Activated CD4-positive, alpha-beta T cell treated with anti-CD3 and anti-CD28 coated beads, Interleukin-2, amount 10 ng/mL, durations not matched to agents 24 days and 14 days (primary cell): ENCODE results near the gene METTL2B. TPM values are rescaled to one million over a fixed set of nuclear protein-coding genes. Genes with fewer than 3 reads are reported as not detected.
"Not testable (repeated sequence)": the region's sequence is repeated elsewhere in the genome, so short reads cannot be mapped to it uniquely, and the experiment has no call there.

Source experiments
- DNase-seq: peaks from one replicate; pipeline ENCODE4 v3.0.0; 2022
- H3K27ac Mint-ChIP-seq: one replicate; pipeline ENCODE4 v1.8.0; 2022; ENCODE audit warnings: mild to moderate bottlenecking, mixed read lengths
- H3K27me3 Mint-ChIP-seq: one replicate; pipeline ENCODE4 v1.8.0; 2022; ENCODE audit warnings: mixed read lengths
- H3K36me3 Mint-ChIP-seq: one replicate; pipeline ENCODE4 v1.8.0; 2022; ENCODE audit warnings: low read depth, mild to moderate bottlenecking, mixed read lengths
- H3K4me1 Mint-ChIP-seq: one replicate; pipeline ENCODE4 v1.8.0; 2021; ENCODE audit warnings: mixed read lengths
- H3K4me3 Mint-ChIP-seq: one replicate; pipeline ENCODE4 v1.8.0; 2022; ENCODE audit warnings: mild to moderate bottlenecking, moderate library complexity, mixed read lengths
- H3K9me3 Mint-ChIP-seq: one replicate; pipeline ENCODE4 v1.8.0; 2021; ENCODE audit warnings: mixed read lengths
- intact Hi-C: fragments of 100-400 bp; cut with micrococcal nuclease; formaldehyde crosslinking; loops from one replicate; pipeline ENCODE4 v1.15.1; 2023
- total RNA-seq: library from RNA; stranded (reverse); gene quantifications from 2 replicates; pipeline ENCODE4 v1.2.3, GENCODE V29; 2022

METTL2B gene
- total RNA-seq, 1 donor from 2014 or later = 61.1 TPM

DNA sequence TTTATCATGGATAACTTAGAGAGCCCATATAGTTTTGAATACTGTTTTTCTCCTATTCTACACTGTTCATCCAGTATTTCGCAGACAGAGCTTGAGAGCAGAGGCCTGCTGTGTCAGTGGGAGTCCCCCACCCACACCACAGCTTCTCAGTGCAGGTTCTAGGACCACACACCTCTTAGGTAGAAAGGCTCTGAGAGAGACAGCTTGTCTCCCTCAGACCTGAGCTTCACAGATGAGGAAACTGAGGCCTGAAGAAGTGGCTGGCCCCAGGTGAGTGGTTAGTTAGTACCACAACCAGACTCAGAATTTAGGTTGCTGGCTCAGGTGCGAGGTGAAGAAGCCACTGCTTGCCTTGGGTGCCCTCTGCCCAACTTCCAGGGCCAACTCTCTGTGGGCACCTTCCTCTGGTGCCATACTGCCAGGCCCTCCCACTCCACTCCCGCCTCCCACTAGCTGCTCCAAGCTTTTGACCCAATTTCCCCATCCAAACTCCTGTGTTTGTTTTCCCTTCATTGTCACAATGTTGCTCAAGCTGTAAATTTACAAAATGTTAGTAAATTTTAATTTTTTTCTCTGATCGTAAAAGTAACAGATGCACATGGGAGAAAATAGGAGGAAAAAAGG lies 28.5 kb upstream of the METTL2B start:
- Mint-ChIP-seq H3K27me3 (peaks cover 6% of the 10 kb centered on the region), H3K9me3 (peaks cover 3% of the 10 kb centered on the region), H3K4me3 (no peak overlapping the region), H3K27ac (peak overlapping the region; percentile 19), H3K36me3 (no peaks in the 10 kb centered on the region), H3K4me1 (peaks cover 49% of the 10 kb centered on the region)
- DNase-seq = no peak
- intact Hi-C loops = no loop called here

DNA sequence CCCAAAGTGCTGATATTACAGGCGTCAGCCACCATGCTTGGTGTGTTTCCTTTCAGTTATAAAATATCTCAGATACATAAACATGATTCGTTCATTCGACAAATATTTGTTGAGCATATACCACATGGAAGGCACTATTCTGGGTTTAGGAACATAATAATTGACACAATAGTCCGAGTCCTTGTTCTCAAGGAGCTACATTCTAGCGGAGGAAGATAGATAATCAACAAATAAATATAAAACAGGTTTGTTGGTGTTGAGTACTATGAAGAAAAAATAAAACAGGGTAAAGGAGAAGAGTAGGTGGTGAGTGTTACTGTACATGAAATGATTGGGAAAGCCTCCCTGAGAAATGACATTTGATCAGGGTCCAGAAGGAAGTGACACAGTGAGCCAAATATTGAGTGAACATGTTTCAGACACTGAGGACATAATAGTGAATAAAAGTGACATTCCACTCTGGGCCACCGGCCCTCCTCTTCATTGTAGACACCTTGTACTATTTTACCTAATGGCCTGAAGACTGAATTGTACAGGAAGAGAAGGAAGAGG lies 27.7 kb upstream of the METTL2B start:
- peaks cover 6% of the 10 kb centered on the region for H3K27me3 Mint-ChIP-seq
- H3K9me3 Mint-ChIP-seq = peaks cover 3% of the 10 kb centered on the region
- intact Hi-C loops = no loop called here
- DNase-seq = no peak
- H3K4me1 Mint-ChIP-seq = peaks cover 49% of the 10 kb centered on the region
- H3K4me3 Mint-ChIP-seq = no peak overlapping the region
- no peaks in the 10 kb centered on the region for H3K36me3 Mint-ChIP-seq
- peak overlapping the region; percentile 68 for H3K27ac Mint-ChIP-seq

DNA sequence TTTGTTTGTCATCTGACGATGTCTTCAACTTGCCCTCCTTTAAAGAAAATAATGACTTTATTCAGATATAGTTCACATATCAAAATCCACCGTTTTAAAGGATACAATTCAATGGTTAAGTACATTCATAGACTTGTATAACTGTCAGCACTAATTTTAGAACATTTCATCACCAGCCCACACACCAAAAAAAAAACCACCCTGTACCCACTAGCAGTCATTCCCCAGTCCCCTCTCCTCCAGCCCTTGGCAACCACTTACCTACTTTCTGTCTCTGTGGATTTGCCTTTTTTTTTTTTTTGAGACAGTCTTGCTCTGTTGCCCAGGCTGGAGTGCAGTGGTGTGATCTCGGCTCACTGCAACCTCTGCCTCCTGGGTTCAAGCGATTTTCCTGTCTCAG lies 26.1 kb upstream of the METTL2B start:
- intact Hi-C loops = loop anchor here (1.0 to 10.0 kb wide), 2 partner anchors 9 to 796 kb away; partner anchors contain the start of gene SND1
- peaks cover 6% of the 10 kb centered on the region for H3K27me3 Mint-ChIP-seq
- peaks cover 3% of the 10 kb centered on the region for H3K9me3 Mint-ChIP-seq
- H3K4me3 Mint-ChIP-seq = peak overlapping the region; percentile 40
- peaks cover 2% of the 10 kb centered on the region for H3K36me3 Mint-ChIP-seq
- H3K27ac Mint-ChIP-seq = peak overlapping the region; percentile 84
- peaks cover 50% of the 10 kb centered on the region for H3K4me1 Mint-ChIP-seq
- DNase-seq = no peak

DNA sequence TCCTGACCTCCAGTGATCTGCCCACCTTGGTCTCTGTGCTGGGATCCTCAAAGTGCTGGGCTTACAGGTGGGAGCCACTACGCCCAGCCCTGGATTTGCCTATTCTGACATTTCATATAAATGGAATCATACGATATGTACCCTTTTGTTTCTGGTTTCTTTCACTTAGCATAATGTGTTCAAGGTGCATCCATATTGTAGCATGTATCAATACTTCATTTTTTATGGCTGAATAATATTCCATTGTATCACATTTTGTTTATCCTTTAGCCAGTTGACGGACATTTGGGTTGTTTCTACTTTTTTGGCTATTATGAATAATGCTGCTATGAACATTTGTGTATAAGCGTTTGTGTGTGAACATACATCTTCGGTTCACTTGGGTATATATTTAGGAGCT lies 25.6 kb upstream of the METTL2B start:
- DNase-seq = no peak
- H3K27me3 Mint-ChIP-seq = peaks cover 6% of the 10 kb centered on the region
- peaks cover 3% of the 10 kb centered on the region for H3K9me3 Mint-ChIP-seq
- H3K4me3 Mint-ChIP-seq = peak overlapping the region; percentile 40
- intact Hi-C loops = loop anchor here (1.0 to 10.0 kb wide), 2 partner anchors 8 to 796 kb away; partner anchors contain the start of gene SND1
- H3K36me3 Mint-ChIP-seq = peaks cover 3% of the 10 kb centered on the region
- peak overlapping the region; percentile 84 for H3K27ac Mint-ChIP-seq
- H3K4me1 Mint-ChIP-seq = peaks cover 52% of the 10 kb centered on the region

DNA sequence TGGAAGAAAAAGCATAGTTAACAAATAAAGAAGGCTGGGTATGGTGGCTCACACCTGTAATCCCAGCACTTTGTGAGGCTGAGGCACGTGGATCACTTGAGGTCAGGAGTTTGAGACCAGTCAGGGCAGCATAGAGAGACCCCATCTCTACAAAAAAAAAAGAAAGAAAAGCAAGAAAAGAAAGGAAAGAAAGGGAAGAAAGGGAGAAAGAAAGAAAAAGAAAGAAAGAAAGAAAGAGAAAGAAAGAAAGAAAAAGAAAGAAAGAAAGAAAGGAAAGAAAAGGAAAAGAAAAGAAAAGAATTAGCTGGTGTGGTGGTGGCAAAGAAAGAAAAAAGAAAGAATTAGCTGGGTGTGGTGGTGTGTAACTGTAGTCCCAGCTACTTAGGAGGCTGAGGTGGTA lies 24.0 kb upstream of the METTL2B start:
- Mint-ChIP-seq H3K27me3 (peaks cover 6% of the 10 kb centered on the region), H3K27ac (peak overlapping the region; percentile 84), H3K4me1 (peaks cover 55% of the 10 kb centered on the region), H3K36me3 (peaks cover 18% of the 10 kb centered on the region), H3K9me3 (peaks cover 3% of the 10 kb centered on the region), H3K4me3 (peak overlapping the region; percentile 43)
- no peak for DNase-seq
- intact Hi-C loops = loop anchor here (10.0 kb wide), 1 partner anchor 798 kb away; the partner anchor contains the start of gene SND1

DNA sequence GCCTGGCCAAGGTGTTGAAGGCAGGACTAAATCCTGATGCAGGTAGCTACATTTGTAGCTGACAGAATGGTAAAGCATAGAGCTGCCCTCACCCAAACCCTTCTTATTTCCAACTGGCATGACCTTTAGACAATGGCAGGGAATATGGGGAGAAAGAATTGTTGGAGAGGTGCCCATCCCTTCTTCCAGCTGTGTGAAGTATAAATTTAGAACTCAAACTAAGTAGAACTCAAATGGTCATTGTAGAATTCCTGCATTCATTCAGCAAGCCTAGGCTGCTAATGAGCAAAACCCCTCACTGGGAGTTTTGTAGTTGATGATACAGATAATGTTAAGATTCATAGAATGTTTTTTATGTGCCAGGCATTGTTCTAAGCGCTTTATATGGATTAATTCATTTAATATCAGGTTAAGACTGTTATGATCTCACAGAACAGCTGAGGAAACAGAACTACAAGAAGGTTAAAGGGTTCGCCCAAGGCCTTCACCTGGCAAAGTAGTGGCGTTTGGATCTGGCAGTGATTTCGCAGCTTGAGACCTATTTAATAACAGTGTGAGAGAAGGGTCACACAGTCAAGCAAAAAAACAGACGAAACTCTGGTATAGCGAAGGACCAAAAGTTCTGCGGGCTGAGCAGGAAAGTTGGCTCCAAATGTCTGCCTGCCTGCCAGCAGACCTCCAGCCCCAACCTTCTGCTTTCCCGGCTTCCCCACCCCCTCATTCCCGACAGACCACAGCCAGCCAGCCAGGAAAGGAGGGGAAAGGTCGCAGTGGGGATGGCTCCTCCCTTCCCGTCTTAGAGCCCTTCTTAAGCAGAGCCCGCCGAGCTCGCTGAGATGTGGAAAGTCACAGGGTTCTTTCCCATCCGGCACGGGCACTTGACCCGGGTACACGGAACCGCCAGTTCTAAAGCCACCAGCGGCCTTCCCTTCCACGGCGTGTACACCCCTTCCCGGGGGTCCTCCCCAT lies 22.4 kb upstream of the METTL2B start:
- Mint-ChIP-seq H3K36me3 (peaks cover 31% of the 10 kb centered on the region), H3K27ac (peak overlapping the region; percentile 100), H3K27me3 (peaks cover 6% of the 10 kb centered on the region), H3K4me3 (no peak overlapping the region), H3K9me3 (peaks cover 3% of the 10 kb centered on the region), H3K4me1 (peaks cover 61% of the 10 kb centered on the region)
- intact Hi-C loops = loop anchor here (10.0 kb wide), 1 partner anchor 799 kb away; the partner anchor contains the start of gene SND1
- peak; percentile 60 for DNase-seq

DNA sequence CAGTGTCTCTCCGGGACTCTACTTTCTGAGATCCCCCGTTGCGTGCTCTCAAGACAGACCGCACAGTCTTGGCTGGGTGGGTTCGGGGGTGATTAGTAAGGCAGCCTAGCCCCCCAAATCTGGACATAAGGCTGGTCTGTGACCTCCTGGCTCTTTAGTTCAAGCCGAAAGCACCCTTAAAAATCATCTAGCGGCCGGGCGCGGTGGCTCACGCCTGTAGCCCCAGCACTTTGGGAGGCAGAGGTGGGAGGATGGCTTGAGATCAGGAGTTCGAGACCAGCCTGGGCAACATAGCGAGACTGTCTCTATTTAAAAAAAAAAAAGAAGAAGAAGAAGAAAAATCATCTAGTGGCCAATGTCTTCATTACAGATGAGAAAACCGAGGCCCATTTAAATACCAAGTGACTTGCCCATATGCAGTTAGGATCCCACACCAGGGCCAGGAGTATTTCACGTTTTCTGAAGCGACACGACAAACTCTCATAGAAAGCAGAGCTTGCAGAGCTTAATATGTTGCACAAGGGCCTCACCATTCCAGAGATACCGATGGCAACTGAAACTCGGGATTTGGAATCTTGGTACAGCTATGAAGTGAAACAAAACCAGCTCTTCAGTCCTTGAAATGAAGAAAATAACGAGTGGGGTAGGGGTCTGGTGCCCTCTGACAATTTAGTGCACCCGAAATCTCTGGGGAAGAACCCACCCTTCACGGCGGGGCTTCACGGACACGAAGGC lies 21.6 kb upstream of the METTL2B start:
- Mint-ChIP-seq H3K9me3 (peaks cover 3% of the 10 kb centered on the region), H3K4me3 (peak overlapping the region; percentile 90), H3K27ac (peak overlapping the region; percentile 100), H3K36me3 (peaks cover 39% of the 10 kb centered on the region), H3K27me3 (peaks cover 6% of the 10 kb centered on the region), H3K4me1 (peaks cover 68% of the 10 kb centered on the region)
- intact Hi-C loops = loop anchor here (1.0 to 10.0 kb wide), 3 partner anchors 45 to 800 kb away; partner anchors contain the start of genes RBM28 and SND1
- DNase-seq = no peak

DNA sequence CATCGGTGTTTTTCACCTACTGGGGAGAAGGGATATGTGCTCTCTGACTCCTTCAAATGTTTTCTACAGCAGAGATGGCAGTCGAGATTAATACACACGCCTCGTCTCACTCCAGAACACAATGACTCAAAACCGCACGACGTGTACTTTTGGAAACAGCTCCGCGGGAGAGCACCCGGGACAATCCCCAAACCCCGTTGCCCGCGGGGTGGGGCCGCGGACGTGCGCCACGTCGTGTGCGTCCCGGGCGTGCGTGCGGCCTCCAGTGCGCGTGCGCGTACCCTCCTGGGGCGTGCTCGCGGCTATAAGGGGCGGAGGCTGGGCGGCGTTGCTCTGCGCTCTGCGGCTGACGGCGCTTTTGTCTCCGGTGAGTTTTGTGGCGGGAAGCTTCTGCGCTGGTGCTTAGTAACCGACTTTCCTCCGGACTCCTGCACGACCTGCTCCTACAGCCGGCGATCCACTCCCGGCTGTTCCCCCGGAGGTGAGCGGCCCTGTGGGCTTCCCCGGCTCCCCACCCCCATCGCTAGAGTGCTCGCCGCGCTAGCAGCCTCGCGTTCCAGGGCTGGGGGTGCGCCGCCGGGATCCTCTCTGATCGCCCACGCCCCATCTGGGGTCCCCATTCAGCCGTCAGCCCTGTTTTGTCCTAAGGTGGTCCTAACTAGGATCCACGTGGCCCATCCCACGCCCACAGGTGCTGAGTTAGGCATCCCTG lies 20.8 kb upstream of the METTL2B start, which contains the start of gene HILPDA:
HILPDA (plus strand) TSS at position 336 of the 712 bp plus-strand sequence. CDS start 1,391 bp downstream, outside the sequence.
- Mint-ChIP-seq H3K27ac (peak within 1 kb of the TSS; percentile 100), H3K36me3 (peaks cover 40% of the 10 kb centered on the region), H3K4me3 (peak within 1 kb of the TSS; percentile 90), H3K4me1 (peaks cover 63% of the 10 kb centered on the region), H3K9me3 (peaks cover 3% of the 10 kb centered on the region), H3K27me3 (peaks cover 6% of the 10 kb centered on the region)
- DNase-seq = peak; percentile 99
- intact Hi-C loops = loop anchor here (1.0 to 10.0 kb wide), 3 partner anchors 45 to 801 kb away; partner anchors contain the start of genes RBM28 and SND1

DNA sequence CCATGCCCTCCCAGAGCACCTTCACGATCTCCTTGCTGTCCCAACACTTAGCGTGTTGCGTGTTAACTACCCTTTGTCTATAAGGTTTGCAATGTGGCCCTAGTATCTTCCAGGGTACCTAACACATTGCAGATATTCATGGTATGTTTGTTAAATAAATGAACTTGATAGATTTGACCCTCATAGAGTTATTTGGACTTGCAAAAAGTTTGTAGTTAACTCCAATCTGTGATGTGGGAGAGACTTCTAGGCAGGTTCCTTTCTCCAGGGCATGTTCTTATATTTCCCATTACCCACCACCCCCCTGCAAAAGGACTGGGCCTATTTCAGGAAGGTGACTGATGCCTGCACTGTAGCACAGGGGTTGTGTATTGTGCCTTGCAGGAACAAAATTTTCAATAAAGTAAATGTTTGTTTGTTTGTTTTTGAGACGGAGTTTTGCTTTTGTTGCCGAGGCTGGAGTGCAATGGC lies 20.3 kb upstream of the METTL2B start:
- no peaks in the 10 kb centered on the region for H3K9me3 Mint-ChIP-seq
- H3K36me3 Mint-ChIP-seq = peaks cover 40% of the 10 kb centered on the region
- intact Hi-C loops = loop anchor here (5.0 to 10.0 kb wide), 2 partner anchors 114 to 801 kb away; partner anchors contain the start of genes RBM28 and SND1
- H3K27ac Mint-ChIP-seq = peak overlapping the region; percentile 100
- peak overlapping the region; percentile 90 for H3K4me3 Mint-ChIP-seq
- H3K27me3 Mint-ChIP-seq = peaks cover 6% of the 10 kb centered on the region
- no peak for DNase-seq
- H3K4me1 Mint-ChIP-seq = peaks cover 57% of the 10 kb centered on the region

DNA sequence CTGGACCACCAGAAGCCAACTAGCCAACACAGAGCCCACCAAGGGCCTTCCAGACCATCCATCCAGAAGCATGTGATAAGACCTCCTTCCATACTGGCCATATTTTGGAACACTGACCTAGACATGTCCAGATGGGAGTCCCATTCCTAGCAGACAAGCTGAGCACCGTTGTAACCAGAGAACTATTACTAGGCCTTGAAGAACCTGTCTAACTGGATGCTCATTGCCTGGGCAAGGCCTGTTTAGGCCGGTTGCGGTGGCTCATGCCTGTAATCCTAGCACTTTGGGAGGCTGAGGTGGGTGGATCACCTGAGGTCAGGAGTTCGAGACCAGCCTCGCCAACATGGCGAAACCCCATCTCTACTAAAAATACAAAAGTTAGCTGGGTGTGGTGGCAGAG lies 19.2 kb upstream of the METTL2B start:
- DNase-seq, H3K9me3 Mint-ChIP-seq, H3K27me3 Mint-ChIP-seq: not testable (repeated sequence)
- peaks cover 48% of the 10 kb centered on the region for H3K4me1 Mint-ChIP-seq
- H3K27ac Mint-ChIP-seq = peak overlapping the region; percentile 100
- H3K4me3 Mint-ChIP-seq = peak overlapping the region; percentile 90
- intact Hi-C loops = loop anchor here (5.0 to 10.0 kb wide), 2 partner anchors 115 to 803 kb away; partner anchors contain the start of genes RBM28 and SND1
- H3K36me3 Mint-ChIP-seq = peaks cover 40% of the 10 kb centered on the region

DNA sequence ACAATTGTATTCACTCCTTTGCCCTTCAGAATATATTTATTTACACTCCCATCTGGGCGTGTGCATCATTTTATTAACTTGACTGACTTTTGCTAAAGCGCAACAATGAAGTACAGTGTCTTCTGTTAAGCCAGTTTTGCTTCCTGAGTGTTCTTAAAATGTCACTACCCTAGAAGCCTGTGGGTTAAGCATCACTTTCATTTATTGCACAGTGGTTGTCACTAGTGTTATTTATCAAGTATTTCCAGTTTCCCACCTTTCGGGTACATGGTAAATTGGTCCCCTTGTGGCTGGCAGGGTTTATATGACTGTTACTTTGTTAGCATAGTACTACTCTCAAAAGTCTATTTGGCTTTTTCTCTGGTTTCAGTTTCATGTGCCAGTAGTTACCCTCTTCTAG lies 17.6 kb upstream of the METTL2B start:
- DNase-seq = peak; percentile 74
- intact Hi-C loops = loop anchor here (1.0 to 10.0 kb wide), 6 partner anchors 9 to 804 kb away; partner anchors contain the start of genes METTL2B, RBM28 and SND1
- H3K9me3 Mint-ChIP-seq = no peaks in the 10 kb centered on the region
- H3K27me3 Mint-ChIP-seq = no peaks in the 10 kb centered on the region
- H3K4me1 Mint-ChIP-seq = peaks cover 41% of the 10 kb centered on the region
- H3K4me3 Mint-ChIP-seq = peak overlapping the region; percentile 90
- peaks cover 50% of the 10 kb centered on the region for H3K36me3 Mint-ChIP-seq
- H3K27ac Mint-ChIP-seq = peak overlapping the region; percentile 100

DNA sequence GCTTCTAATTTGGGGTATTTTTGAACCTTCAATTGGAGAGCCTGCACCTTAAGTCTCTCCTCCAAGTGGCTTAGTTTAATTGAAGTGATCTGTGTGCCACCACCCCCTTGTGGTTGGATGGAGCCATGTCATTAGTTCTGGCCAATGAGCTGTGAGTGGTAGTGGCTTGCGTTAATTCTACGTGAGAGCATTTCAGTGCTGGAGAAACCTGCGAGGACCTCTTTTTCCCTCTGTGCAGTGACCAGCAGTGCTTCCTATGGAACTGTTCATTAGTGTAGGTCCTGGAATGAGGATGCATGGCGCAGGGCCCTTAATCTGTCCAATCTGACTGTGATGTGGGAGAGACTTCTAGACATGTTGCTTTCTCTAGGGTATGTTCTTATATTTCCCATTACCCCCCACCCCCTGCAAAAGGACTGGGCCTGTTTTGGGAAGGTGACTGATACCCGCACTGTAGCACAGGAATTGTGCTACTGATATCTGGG lies 17.1 kb upstream of the METTL2B start:
- H3K4me1 Mint-ChIP-seq = peaks cover 37% of the 10 kb centered on the region
- no peaks in the 10 kb centered on the region for H3K9me3 Mint-ChIP-seq
- H3K36me3 Mint-ChIP-seq = peaks cover 53% of the 10 kb centered on the region

More for the DNA sequence above, 17.1 kb upstream of the METTL2B start:
- Mint-ChIP-seq H3K4me3 (peak overlapping the region; percentile 90), H3K27me3 (no peaks in the 10 kb centered on the region), H3K27ac (peak overlapping the region; percentile 91)
- intact Hi-C loops = loop anchor here (1.0 to 10.0 kb wide), 6 partner anchors 9 to 805 kb away; partner anchors contain the start of genes METTL2B, RBM28 and SND1
- DNase-seq = peak; percentile 91
